ENCODE measurements around the gene TMEM244.

GRCh38 chr6:129908356-129908755 lies 47.2 kb upstream of the TMEM244 start:
- TF ChIP-seq GATA3 (IDR thresholded peaks at IDR 0.05; ENCODE audit: low read depth, low read length) (no peak), GATA2 (IDR thresholded peaks at IDR 0.05; ENCODE audit: low read depth, low read length) (no peak)
